WTC11 (cell line): ENCODE results near the gene CNTNAP1. TPM values are rescaled to one million over a fixed set of nuclear protein-coding genes. Genes with fewer than 3 reads are reported as not detected.
"Not testable (repeated sequence)": the region's sequence is repeated elsewhere in the genome, so short reads cannot be mapped to it uniquely, and the experiment has no call there.

Experiments
- ATAC-seq: fragments of 200-7000 bp; cut with Tn5 transposase; 2 replicates; pipeline ENCODE4 v1.10.0; 2021; ENCODE audit warnings: mild to moderate bottlenecking, moderate library complexity
- CTCF ChIA-PET: fragments of 300-600 bp; sonication (Branson Sonifier 250); formaldehyde crosslinking; loops from one replicate; lab custom pipeline; 2021; ENCODE audit warnings: antibody characterized with exemption; lab: Charles Lee
- POLR2A ChIA-PET: fragments of 350-600 bp; sonication (Branson Sonifier 250); formaldehyde crosslinking; loops from one replicate; lab custom pipeline; 2021; ENCODE audit warnings: antibody characterized with exemption; lab: Charles Lee
- DNase-seq: peaks from one replicate; pipeline ENCODE4 v3.0.0; 2021; ENCODE audit warnings: low spot score
- H3K27ac Mint-ChIP-seq: 2 replicates; pipeline ENCODE4 v1.8.0; 2021; ENCODE audit warnings: mixed read lengths
- H3K27me3 Mint-ChIP-seq: 2 replicates; pipeline ENCODE4 v1.8.0; 2021; ENCODE audit warnings: low read depth, mild to moderate bottlenecking, moderate library complexity, mixed read lengths
- H3K36me3 Mint-ChIP-seq: 2 replicates; pipeline ENCODE4 v1.8.0; 2021; ENCODE audit warnings: mixed read lengths
- H3K4me1 Mint-ChIP-seq: 2 replicates; pipeline ENCODE4 v1.8.0; 2022; ENCODE audit warnings: mixed read lengths
- H3K4me3 Mint-ChIP-seq: 2 replicates; pipeline ENCODE4 v1.8.0; 2021; ENCODE audit warnings: mild to moderate bottlenecking, moderate library complexity, mixed read lengths
- H3K9me3 Mint-ChIP-seq: 2 replicates; pipeline ENCODE4 v1.8.0; 2021; ENCODE audit warnings: mixed read lengths
- CREM ChIP-seq: sonication (generic); formaldehyde crosslinking; IDR thresholded peaks from 2 replicates; pipeline ENCODE4 v1.8.1; 2022; ENCODE audit warnings: mild to moderate bottlenecking, missing genetic modification reagents, moderate library complexity
- E2F4 ChIP-seq: sonication (generic); formaldehyde crosslinking; IDR thresholded peaks from 2 replicates; pipeline ENCODE4 v1.8.1; 2022; ENCODE audit warnings: low read depth, mild to moderate bottlenecking, moderate library complexity, missing genetic modification reagents, borderline replicate concordance
- E2F5 ChIP-seq: sonication (generic); formaldehyde crosslinking; IDR thresholded peaks from 2 replicates; pipeline ENCODE4 v1.8.1; 2022; ENCODE audit warnings: mild to moderate bottlenecking, moderate library complexity, missing genetic modification reagents
- ETV6 ChIP-seq: sonication (generic); formaldehyde crosslinking; IDR thresholded peaks from 2 replicates; pipeline ENCODE4 v1.8.1; 2022; ENCODE audit warnings: mild to moderate bottlenecking, missing genetic modification reagents
- FOXJ3 ChIP-seq: sonication (generic); formaldehyde crosslinking; IDR thresholded peaks from 2 replicates; pipeline ENCODE4 v1.9.0; 2021; ENCODE audit warnings: missing genetic modification reagents, mild to moderate bottlenecking, borderline replicate concordance
- GTF2I ChIP-seq: fragments of 250-450 bp; sonication (Bioruptor Pico); conservative IDR thresholded peaks from 2 replicates; pipeline ENCODE4 v1.4.0; 2021; ENCODE audit warnings: mild to moderate bottlenecking
- IRF2 ChIP-seq: sonication (generic); formaldehyde crosslinking; IDR thresholded peaks from 2 replicates; pipeline ENCODE4 v1.8.0; 2022; ENCODE audit warnings: low read depth, missing genetic modification reagents, borderline replicate concordance
- JUN ChIP-seq: sonication (generic); formaldehyde crosslinking; IDR thresholded peaks from 2 replicates; pipeline ENCODE4 v1.8.0; 2023; ENCODE audit warnings: mild to moderate bottlenecking, missing genetic modification reagents
- MAX ChIP-seq: sonication (generic); formaldehyde crosslinking; IDR thresholded peaks from 2 replicates; pipeline ENCODE4 v1.8.0; 2022; ENCODE audit warnings: mild to moderate bottlenecking, missing genetic modification reagents
- NFE2L1 ChIP-seq: sonication (generic); formaldehyde crosslinking; IDR thresholded peaks from 2 replicates; pipeline ENCODE4 v1.8.1; 2023; ENCODE audit warnings: missing genetic modification reagents
- RORB ChIP-seq: fragments of 250-450 bp; sonication (Bioruptor Pico); IDR thresholded peaks from 2 replicates; pipeline ENCODE4 v1.9.0; 2021; ENCODE audit warnings: mild to moderate bottlenecking
- TCF7 ChIP-seq: sonication (generic); formaldehyde crosslinking; IDR thresholded peaks from 2 replicates; pipeline ENCODE4 v1.8.0; 2022; ENCODE audit warnings: mild to moderate bottlenecking, low read depth, missing genetic modification reagents, moderate library complexity
- ZNF396 ChIP-seq: fragments of 250-450 bp; sonication (Bioruptor Pico); IDR thresholded peaks from 2 replicates; pipeline ENCODE4 v1.8.0; 2021; ENCODE audit warnings: mild to moderate bottlenecking, moderate library complexity, borderline replicate concordance
- ZNF425 ChIP-seq: fragments of 250-450 bp; sonication (Bioruptor Pico); conservative IDR thresholded peaks from 2 replicates; pipeline ENCODE4 v1.9.0; 2021; ENCODE audit warnings: mild to moderate bottlenecking
- total RNA-seq: library from RNA; stranded (reverse); gene quantifications from 3 replicates; pipeline ENCODE4 v1.2.3, GENCODE V29; 2021
- TF ChIP-seq, protein P1 (sequence below): fragments of 250-450 bp; sonication (Bioruptor Pico); IDR thresholded peaks from 2 replicates; pipeline ENCODE4 v1.9.0; 2021; ENCODE audit warnings: mild to moderate bottlenecking, borderline replicate concordance

Gene CNTNAP1
- total RNA-seq, 1 experiment from 2014 or later, result 12.1 TPM

- DNase-seq (no peak), ATAC-seq (no peak)
- Mint-ChIP-seq H3K4me3 (no peak overlapping the region), H3K4me1 (peaks cover 16% of the 10 kb centered on the region), H3K9me3 (no peaks in the 10 kb centered on the region), H3K27ac (no peak overlapping the region; the same call in 1 of the 2 replicates), H3K27me3 (peaks cover 3% of the 10 kb centered on the region), H3K36me3 (peaks cover 44% of the 10 kb centered on the region)
- CTCF ChIA-PET, result interaction anchor here (2.6 kb wide), 1 partner anchor 15 kb away, joined by 7 read pairs; the partner anchor contains the start of gene CCR10
- no peak for TF ChIP-seq TCF7 (CRISPR knock-in tag)
- TF ChIP-seq, protein P1, sequence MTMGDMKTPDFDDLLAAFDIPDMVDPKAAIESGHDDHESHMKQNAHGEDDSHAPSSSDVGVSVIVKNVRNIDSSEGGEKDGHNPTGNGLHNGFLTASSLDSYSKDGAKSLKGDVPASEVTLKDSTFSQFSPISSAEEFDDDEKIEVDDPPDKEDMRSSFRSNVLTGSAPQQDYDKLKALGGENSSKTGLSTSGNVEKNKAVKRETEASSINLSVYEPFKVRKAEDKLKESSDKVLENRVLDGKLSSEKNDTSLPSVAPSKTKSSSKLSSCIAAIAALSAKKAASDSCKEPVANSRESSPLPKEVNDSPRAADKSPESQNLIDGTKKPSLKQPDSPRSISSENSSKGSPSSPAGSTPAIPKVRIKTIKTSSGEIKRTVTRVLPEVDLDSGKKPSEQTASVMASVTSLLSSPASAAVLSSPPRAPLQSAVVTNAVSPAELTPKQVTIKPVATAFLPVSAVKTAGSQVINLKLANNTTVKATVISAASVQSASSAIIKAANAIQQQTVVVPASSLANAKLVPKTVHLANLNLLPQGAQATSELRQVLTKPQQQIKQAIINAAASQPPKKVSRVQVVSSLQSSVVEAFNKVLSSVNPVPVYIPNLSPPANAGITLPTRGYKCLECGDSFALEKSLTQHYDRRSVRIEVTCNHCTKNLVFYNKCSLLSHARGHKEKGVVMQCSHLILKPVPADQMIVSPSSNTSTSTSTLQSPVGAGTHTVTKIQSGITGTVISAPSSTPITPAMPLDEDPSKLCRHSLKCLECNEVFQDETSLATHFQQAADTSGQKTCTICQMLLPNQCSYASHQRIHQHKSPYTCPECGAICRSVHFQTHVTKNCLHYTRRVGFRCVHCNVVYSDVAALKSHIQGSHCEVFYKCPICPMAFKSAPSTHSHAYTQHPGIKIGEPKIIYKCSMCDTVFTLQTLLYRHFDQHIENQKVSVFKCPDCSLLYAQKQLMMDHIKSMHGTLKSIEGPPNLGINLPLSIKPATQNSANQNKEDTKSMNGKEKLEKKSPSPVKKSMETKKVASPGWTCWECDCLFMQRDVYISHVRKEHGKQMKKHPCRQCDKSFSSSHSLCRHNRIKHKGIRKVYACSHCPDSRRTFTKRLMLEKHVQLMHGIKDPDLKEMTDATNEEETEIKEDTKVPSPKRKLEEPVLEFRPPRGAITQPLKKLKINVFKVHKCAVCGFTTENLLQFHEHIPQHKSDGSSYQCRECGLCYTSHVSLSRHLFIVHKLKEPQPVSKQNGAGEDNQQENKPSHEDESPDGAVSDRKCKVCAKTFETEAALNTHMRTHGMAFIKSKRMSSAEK (CRISPR knock-in tag), result no peak
- TF ChIP-seq E2F5 (CRISPR knock-in tag), result no peak
- no peak for TF ChIP-seq E2F4
- TF ChIP-seq IRF2, result no peak
- no peak for TF ChIP-seq CREM
- POLR2A ChIA-PET, result interaction anchor here (1.1 kb wide), 1 partner anchor 13 kb away, joined by 3 read pairs; no protein-coding TSS in a partner anchor
Observed at GRCh38 chr17:42665581-42666001, 16.7 kb upstream of the CNTNAP1 start.

- ChIA-PET POLR2A (interaction anchor here (1.1 kb wide), 1 partner anchor 13 kb away, joined by 3 read pairs; no protein-coding TSS in a partner anchor), CTCF (interaction anchor here (0.9 to 1.0 kb wide), 2 partner anchors 15 to 47 kb away, joined by 3 to 7 read pairs; no protein-coding TSS in a partner anchor)
- Mint-ChIP-seq H3K36me3 (peaks cover 44% of the 10 kb centered on the region), H3K4me1 (peaks cover 20% of the 10 kb centered on the region)
- ATAC-seq, DNase-seq, H3K4me3 Mint-ChIP-seq, H3K27ac Mint-ChIP-seq, H3K27me3 Mint-ChIP-seq, H3K9me3 Mint-ChIP-seq: not testable (repeated sequence)
Observed at GRCh38 chr17:42666126-42666525, 16.2 kb upstream of the CNTNAP1 start.

- DNase-seq (no peak), ATAC-seq (no peak)
- POLR2A ChIA-PET, result interaction anchor here (0.6 to 3.8 kb wide), 3 partner anchors 12 to 89 kb away, joined by 3 to 13 read pairs (median 3); no protein-coding TSS in a partner anchor
- Mint-ChIP-seq H3K4me1 (peaks cover 29% of the 10 kb centered on the region), H3K4me3 (no peak overlapping the region), H3K36me3 (peaks cover 40% of the 10 kb centered on the region), H3K27ac (peak overlapping the region; percentile 53; the same call in 1 of the 2 replicates), H3K9me3 (no peaks in the 10 kb centered on the region)
- TF ChIP-seq JUN (CRISPR knock-in tag) (no peak), TCF7 (CRISPR knock-in tag) (no peak), FOXJ3 (CRISPR knock-in tag) (no peak), ETV6 (CRISPR knock-in tag) (no peak)
- TF ChIP-seq, all 79 proteins: peak for 0
- peaks cover 3% of the 10 kb centered on the region for H3K27me3 Mint-ChIP-seq
- CTCF ChIA-PET, result interaction anchor here (0.9 to 4.9 kb wide), 6 partner anchors 12 to 96 kb away, joined by 3 to 58 read pairs (median 14); partner anchors contain the start of genes CCR10, PSMC3IP, RETREG3 and TUBG1
Observed at GRCh38 chr17:42667088-42667951, 15.0 kb upstream of the CNTNAP1 start.

DNA sequence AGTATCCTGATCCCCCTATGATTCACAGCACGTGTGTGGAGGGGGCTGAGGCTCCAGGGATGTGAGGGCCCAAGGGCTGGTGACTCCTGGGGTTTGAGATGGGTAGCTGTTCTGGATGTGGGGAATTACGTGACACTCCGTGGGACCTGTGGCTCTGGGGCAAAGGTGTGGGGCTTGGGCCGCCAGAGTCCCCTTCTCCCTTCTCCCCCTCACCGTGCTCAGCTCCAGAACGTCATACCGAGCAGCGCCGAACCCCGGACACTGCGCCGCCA, 12.7 kb upstream of the CNTNAP1 start:
- H3K4me3 Mint-ChIP-seq, result peak overlapping the region; percentile 57
- H3K27me3 Mint-ChIP-seq, result peaks cover 3% of the 10 kb centered on the region
- DNase-seq, result no peak
- peaks cover 31% of the 10 kb centered on the region for H3K36me3 Mint-ChIP-seq
- H3K9me3 Mint-ChIP-seq, result no peaks in the 10 kb centered on the region
- ChIA-PET CTCF (interaction anchor here (1.0 to 4.9 kb wide), 10 partner anchors 10 to 155 kb away, joined by 3 to 58 read pairs (median 6); partner anchors contain the start of genes BECN1, CCR10, CNTNAP1 and PSMC3IP), POLR2A (interaction anchor here (0.7 to 3.8 kb wide), 7 partner anchors 9 to 91 kb away, joined by 3 to 13 read pairs (median 4); partner anchors contain the start of genes PSMC3IP and TUBG2)
- peak overlapping the region; percentile 87; the same call in 1 of the 2 replicates for H3K27ac Mint-ChIP-seq
- H3K4me1 Mint-ChIP-seq, result peaks cover 39% of the 10 kb centered on the region
- no peak for ATAC-seq
- no peak for TF ChIP-seq MAX
- no peak for TF ChIP-seq ZNF396
- TF ChIP-seq ZNF425 (CRISPR knock-in tag), result no peak
- TF ChIP-seq GTF2I (CRISPR knock-in tag), result no peak
- no peak for TF ChIP-seq NFE2L1
- no peak for TF ChIP-seq RORB (CRISPR knock-in tag)
